ENCODE measurements around the gene MCUB. TPM values are rescaled to one million over a fixed set of nuclear protein-coding genes. Genes with fewer than 3 reads are reported as not detected.
"Not testable (repeated sequence)": the region's sequence is repeated elsewhere in the genome, so short reads cannot be mapped to it uniquely, and the experiment has no call there.

Gene MCUB
- total RNA-seq, 1 donor, result 22.8 TPM

DNA sequence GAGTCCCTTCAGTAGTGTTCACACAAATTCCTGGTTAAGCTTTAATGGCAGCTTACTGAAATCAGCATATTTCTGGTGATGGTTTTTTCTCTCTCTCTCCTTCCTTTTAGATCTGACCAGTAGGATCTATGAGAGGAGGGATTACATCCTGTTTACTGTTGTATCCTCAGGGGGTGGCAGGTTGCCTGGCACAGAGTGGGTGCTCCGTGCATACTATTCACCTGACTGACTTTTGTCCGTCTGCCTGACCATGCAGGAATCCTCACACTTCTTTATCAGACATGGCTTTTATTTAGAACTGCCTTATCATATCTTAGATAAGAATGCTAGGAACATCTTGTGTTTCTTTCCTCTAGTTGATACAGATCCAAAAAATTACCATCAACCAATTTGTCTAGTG, 29.6 kb downstream of the MCUB start:
- H3K4me1 ChIP-seq (ENCODE audit: insufficient read depth, low read length), result no peaks in the 10 kb centered on the region
- no peak overlapping the region for H3K27ac ChIP-seq (ENCODE audit: low read depth, low read length)
- H4K20me1 ChIP-seq (ENCODE audit: insufficient read depth, low read length), result peaks cover 3% of the 10 kb centered on the region
- DNase-seq (ENCODE audit: insufficient read length, low spot score, missing footprints), result no peak
- H3K4me2 ChIP-seq (ENCODE audit: insufficient read depth, low read length), result no peak overlapping the region
- TF ChIP-seq, protein P1, sequence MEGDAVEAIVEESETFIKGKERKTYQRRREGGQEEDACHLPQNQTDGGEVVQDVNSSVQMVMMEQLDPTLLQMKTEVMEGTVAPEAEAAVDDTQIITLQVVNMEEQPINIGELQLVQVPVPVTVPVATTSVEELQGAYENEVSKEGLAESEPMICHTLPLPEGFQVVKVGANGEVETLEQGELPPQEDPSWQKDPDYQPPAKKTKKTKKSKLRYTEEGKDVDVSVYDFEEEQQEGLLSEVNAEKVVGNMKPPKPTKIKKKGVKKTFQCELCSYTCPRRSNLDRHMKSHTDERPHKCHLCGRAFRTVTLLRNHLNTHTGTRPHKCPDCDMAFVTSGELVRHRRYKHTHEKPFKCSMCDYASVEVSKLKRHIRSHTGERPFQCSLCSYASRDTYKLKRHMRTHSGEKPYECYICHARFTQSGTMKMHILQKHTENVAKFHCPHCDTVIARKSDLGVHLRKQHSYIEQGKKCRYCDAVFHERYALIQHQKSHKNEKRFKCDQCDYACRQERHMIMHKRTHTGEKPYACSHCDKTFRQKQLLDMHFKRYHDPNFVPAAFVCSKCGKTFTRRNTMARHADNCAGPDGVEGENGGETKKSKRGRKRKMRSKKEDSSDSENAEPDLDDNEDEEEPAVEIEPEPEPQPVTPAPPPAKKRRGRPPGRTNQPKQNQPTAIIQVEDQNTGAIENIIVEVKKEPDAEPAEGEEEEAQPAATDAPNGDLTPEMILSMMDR (IDR thresholded peaks at IDR 0.05; ENCODE audit: extremely low read depth, low read depth, low read length), result no peak
- no peak overlapping the region for H3K4me3 ChIP-seq (ENCODE audit: insufficient read depth, low read length)
- H3K9me3 ChIP-seq (ENCODE audit: low read depth, low read length), result no peaks in the 10 kb centered on the region
- no peaks in the 10 kb centered on the region for H3K36me3 ChIP-seq (ENCODE audit: insufficient read depth, low read length)
- no peaks in the 10 kb centered on the region for H3K27me3 ChIP-seq (ENCODE audit: insufficient read depth, low read length)
- H2AFZ ChIP-seq (ENCODE audit: low read length), result peak overlapping the region; percentile 13
- no peaks in the 10 kb centered on the region for H3K79me2 ChIP-seq (ENCODE audit: insufficient read depth, low read length)

DNA sequence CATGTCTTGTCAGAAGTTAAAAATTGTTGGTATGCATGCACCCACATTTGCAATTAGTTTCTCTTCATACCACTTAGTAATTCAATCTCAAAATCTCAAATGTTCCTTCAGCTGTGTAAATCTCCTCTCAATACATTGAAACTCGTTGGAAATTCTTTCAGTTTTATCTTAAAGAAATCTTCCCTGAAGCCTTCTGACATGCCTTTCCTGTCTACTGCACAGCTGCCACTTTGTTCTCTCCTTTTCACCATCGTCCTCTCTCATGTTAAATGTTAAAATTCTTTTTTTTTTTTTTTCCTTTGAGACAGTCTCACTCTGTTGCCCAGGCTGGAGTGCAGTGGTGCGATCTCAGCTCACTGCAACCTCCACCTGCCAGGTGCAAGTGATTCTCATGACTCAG, 30.9 kb downstream of the MCUB start:
- TF ChIP-seq, protein P1 (IDR thresholded peaks at IDR 0.05; ENCODE audit: extremely low read depth, low read depth, low read length), result no peak
- no peak for DNase-seq (ENCODE audit: insufficient read length, low spot score, missing footprints)
- Histone ChIP-seq H3K79me2 (ENCODE audit: insufficient read depth, low read length) (no peaks in the 10 kb centered on the region), H3K9me3 (ENCODE audit: low read depth, low read length) (no peaks in the 10 kb centered on the region), H4K20me1 (ENCODE audit: insufficient read depth, low read length) (peaks cover 3% of the 10 kb centered on the region), H3K36me3 (ENCODE audit: insufficient read depth, low read length) (no peaks in the 10 kb centered on the region), H3K27ac (ENCODE audit: low read depth, low read length) (no peak overlapping the region), H3K4me1 (ENCODE audit: insufficient read depth, low read length) (no peaks in the 10 kb centered on the region), H3K4me3 (ENCODE audit: insufficient read depth, low read length) (no peak overlapping the region), H3K27me3 (ENCODE audit: insufficient read depth, low read length) (no peaks in the 10 kb centered on the region), H3K4me2 (ENCODE audit: insufficient read depth, low read length) (no peak overlapping the region), H2AFZ (ENCODE audit: low read length) (no peak overlapping the region)

DNA sequence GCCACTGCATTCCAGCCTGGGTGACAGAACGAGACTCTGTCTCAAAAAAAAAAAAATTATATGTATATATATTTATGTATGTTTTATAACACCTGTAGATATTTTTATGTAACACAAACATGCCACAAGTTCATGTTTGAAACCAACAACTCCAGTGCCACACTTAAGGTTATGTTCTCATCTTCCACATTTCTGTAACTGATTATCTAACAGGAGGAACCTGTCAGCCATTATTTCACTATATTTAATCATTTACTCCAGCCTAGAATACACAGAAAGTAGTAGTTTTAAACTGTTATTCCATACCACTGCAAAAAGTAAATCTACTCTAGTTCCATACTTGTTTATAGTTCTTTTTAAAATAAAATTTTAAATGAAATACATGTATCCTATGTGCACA, 32.3 kb downstream of the MCUB start:
- TF ChIP-seq, protein P1 (IDR thresholded peaks at IDR 0.05; ENCODE audit: extremely low read depth, low read depth, low read length), result no peak
- Histone ChIP-seq H3K9me3 (ENCODE audit: low read depth, low read length) (no peaks in the 10 kb centered on the region), H3K79me2 (ENCODE audit: insufficient read depth, low read length) (no peaks in the 10 kb centered on the region), H3K4me1 (ENCODE audit: insufficient read depth, low read length) (no peaks in the 10 kb centered on the region), H3K4me2 (ENCODE audit: insufficient read depth, low read length) (no peak overlapping the region), H3K27me3 (ENCODE audit: insufficient read depth, low read length) (no peaks in the 10 kb centered on the region), H4K20me1 (ENCODE audit: insufficient read depth, low read length) (peaks cover 3% of the 10 kb centered on the region), H3K36me3 (ENCODE audit: insufficient read depth, low read length) (no peaks in the 10 kb centered on the region), H3K4me3 (ENCODE audit: insufficient read depth, low read length) (no peak overlapping the region), H3K27ac (ENCODE audit: low read depth, low read length) (no peak overlapping the region), H2AFZ (ENCODE audit: low read length) (no peak overlapping the region)
- no peak for DNase-seq (ENCODE audit: insufficient read length, low spot score, missing footprints)

DNA sequence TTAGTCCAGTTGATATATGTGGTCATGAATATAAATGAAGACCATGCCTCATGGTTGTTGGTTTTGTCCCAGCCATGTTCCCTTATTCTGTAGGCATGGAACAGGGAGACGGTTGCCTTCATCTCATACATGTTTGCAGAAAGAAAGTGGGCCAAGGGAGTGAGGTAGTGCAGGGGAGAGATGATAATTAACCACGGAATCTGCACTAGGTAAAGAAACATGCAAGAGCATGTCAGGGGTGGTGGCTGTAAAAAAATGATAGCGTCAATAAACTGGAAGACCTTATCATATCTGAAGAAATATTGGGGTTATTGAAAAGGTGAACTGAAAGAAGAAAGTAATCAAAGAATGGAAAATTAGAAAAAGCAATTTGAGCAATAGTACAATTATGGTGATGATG, 35.1 kb downstream of the MCUB start:
- H3K9me3 ChIP-seq (ENCODE audit: low read depth, low read length); H3K4me1 ChIP-seq (ENCODE audit: insufficient read depth, low read length); H3K27ac ChIP-seq (ENCODE audit: low read depth, low read length); H3K4me2 ChIP-seq (ENCODE audit: insufficient read depth, low read length); H2AFZ ChIP-seq (ENCODE audit: low read length); H3K79me2 ChIP-seq (ENCODE audit: insufficient read depth, low read length); H3K27me3 ChIP-seq (ENCODE audit: insufficient read depth, low read length); DNase-seq (ENCODE audit: insufficient read length, low spot score, missing footprints); H3K4me3 ChIP-seq (ENCODE audit: insufficient read depth, low read length); H3K36me3 ChIP-seq (ENCODE audit: insufficient read depth, low read length); H4K20me1 ChIP-seq (ENCODE audit: insufficient read depth, low read length): not testable (repeated sequence)

DNA sequence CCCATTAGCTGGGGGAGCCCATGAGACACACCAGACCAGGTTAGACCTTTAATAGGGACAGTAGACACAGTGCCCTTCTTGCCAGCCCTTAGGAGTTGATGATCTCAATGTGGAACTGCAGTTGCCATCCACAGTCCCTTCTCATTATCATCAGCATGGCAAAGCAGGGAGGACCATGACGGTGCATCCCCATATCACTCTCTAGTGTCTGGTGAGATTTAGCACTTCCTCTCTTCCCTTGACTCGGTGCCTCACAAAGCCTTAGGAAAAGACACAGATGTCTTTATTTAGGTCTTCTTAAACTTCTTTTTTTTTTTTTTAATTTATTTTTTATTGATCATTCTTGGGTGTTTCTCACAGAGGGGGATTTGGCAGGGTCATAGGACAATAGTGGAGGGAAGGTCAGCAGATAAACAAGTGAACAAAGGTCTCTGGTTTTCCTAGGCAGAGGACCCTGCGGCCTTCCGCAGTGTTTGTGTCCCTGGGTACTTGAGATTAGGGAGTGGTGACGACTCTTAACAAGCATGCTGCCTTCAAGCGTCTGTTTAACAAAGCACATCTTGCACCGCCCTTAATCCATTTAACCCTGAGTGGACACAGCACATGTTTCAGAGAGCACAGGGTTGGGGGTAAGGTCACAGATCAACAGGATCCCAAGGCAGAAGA, 36.5 kb downstream of the MCUB start:
- not testable (repeated sequence) for H3K36me3 ChIP-seq (ENCODE audit: insufficient read depth, low read length); H3K4me3 ChIP-seq (ENCODE audit: insufficient read depth, low read length); H3K27me3 ChIP-seq (ENCODE audit: insufficient read depth, low read length); H2AFZ ChIP-seq (ENCODE audit: low read length); H3K4me1 ChIP-seq (ENCODE audit: insufficient read depth, low read length); DNase-seq (ENCODE audit: insufficient read length, low spot score, missing footprints); H3K27ac ChIP-seq (ENCODE audit: low read depth, low read length); H3K9me3 ChIP-seq (ENCODE audit: low read depth, low read length); H3K79me2 ChIP-seq (ENCODE audit: insufficient read depth, low read length); H3K4me2 ChIP-seq (ENCODE audit: insufficient read depth, low read length); H4K20me1 ChIP-seq (ENCODE audit: insufficient read depth, low read length)

Measured in osteoblast (primary cell).